GF-D8 (cell line): ENCODE data around the gene UBE3A.
"Not testable (repeated sequence)": the region's sequence is repeated elsewhere in the genome, so short reads cannot be mapped to it uniquely, and the experiment has no call there.

ENCODE experiments used
- DNase-seq: peaks from one replicate; lab custom pipeline; 2025; lab: John Stamatoyannopoulos, UW

Gene UBE3A

DNA sequence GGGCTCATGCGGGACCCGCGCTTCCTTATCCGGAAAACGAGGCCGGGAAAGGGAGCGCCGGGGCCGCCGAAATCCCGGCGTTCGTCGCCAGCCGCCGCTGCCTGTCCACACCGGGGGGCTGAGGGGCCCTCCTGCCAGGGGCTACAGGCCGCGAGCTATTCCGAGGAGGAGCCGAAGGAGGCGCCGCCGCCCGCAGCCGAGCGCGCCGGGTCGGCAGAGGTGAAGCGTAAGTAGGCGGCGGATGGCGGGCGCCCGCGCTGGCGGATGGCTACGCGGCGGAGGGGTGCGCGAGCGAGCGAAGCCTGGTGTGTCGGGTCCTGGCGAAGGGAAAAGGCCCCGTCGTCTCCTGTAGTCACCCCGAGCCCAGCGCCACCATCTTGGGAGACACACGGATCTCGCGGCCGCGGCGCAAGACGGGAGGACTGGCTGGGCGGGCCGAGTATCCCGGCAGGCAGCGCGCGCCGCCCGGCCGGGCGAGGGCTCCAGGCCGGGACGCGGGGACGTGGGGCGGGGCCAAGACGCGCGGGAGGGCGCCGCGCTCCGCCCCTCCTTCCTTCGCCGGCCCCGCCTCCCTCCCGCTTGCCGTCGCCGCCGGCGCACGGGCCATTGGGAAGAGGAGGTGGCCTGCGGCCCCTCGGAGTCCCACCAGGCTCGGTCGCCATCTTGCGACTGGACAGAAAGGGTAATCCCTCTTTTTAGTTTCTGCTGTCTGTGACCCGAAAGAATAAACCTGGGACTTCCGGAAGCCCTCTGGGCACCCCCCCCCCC is at the start of gene UBE3A:
UBE3A (minus strand) TSS at position 424 of the 768 bp plus-strand sequence. CDS start 29,917 bp downstream, outside the sequence.
- DNase-seq: peak; percentile 73

DNA sequence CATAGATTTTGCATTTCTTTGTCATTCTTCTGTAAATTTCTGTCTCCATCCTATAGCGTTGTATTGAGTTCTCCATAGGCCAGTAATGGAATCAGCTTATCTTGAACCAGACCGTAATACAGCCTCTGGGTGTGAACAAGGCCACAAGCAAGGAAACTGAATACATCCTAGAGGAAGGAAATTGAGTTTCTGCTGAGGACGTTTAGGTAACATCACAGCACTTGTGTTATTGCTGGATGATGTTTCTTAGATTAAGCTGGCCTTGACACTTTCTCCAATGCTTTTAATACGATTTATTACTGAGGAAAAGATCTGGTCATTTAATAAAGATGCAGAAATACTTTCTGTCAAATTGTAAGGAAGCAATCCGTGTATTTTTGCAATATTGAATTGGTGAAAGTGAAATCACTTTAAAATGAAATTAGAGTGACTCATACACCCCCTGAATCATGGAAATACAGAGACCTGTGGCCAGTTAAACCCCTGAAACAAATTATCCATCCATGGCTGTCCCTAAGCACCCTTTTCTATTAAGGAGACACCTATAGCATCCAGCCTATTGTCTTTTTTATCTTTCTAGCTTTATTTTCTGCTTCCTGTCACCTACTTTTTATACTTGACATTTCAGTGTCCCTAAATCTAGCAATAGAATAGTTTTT is 48.5 kb upstream of the UBE3A start:
- no peak for DNase-seq

DNA sequence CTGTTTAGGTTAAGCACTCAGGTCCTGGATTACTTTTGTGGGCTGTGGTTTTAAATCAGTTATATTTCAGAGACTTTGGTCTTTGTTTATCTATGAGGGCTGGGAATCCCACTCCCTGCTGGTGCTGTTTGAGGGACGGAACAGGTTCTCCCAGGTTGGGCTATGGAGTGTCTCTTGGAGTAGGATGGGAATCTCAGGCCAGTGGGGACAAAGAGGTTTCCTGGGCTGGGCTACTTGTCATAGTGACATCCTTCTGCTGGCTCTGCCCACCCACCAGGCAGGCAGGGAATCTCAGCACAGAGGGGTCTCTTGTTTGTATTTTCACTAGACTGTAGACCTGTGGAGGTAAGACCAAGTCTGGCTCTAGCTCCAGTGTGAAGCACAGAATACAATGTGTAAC is 47.2 kb upstream of the UBE3A start:
- no peak for DNase-seq

DNA sequence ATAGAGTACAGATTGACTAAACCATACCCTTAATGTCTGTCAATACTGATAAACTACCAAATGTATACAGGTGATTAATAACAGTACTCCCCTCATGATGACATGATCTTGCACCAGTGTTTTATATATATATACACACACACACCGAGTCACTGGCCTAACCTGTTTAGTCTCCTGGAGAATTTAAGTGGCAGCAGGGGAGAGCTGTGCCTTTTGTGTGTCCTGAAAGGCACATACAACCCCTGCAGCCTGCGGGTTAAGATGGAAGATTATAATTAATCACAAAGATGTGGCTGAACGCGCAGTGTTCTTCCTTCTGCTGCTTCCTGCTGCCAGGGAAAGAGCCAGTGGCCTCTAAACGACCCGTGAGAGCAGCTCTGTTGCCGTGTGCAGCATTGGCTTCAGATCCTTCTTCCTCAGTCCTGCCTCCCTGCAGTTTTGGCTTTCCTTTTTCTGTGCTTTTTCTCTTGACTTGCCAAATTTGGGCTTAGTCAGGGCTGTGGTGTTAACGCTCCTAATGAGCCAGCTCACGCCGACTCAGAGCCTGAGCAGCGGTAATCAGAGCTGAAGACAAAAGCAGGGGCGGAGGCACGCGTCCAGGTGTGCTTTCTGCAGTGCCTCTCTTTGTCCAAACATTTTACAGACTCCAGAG is 42.5 kb upstream of the UBE3A start:
- DNase-seq: no peak

DNA sequence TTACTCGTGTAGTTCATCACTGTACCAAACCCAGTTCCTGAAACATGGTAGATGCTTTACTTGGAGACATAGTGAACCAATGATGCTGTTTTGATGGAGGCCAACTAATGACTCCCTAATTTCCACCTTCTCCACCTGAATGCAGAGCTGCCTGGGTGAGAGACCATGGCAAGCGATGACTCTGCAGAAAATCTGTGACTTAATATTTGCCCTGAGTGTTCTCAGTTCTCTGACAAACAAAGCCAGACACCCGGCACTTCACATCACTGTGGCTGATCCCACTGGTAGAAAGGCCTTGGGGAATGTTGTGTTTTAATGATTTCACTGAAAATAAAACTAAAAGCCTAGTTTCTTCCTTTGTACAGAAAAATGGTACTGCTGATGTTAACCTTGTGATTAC is 39.5 kb upstream of the UBE3A start:
- no peak for DNase-seq

DNA sequence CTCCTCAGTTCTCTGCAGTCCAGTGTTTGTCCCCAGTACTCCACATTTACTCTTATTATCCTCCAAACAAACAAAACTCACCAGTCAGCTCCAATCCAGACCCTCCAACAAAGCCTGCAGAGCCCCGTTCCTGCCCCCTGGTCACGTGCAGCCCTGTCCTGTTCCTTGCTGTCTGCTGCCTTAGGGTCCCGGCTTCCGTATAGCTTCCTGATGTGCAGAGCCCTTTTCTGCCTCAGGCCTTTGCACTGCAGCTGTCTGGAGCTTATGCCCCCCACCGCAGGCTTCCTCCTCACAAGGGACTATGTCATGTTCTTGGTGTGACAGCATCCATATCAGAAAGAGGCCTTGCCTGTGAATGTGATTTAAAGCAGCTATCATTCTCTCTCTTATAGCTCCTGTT is 39.0 kb upstream of the UBE3A start:
- no peak for DNase-seq

DNA sequence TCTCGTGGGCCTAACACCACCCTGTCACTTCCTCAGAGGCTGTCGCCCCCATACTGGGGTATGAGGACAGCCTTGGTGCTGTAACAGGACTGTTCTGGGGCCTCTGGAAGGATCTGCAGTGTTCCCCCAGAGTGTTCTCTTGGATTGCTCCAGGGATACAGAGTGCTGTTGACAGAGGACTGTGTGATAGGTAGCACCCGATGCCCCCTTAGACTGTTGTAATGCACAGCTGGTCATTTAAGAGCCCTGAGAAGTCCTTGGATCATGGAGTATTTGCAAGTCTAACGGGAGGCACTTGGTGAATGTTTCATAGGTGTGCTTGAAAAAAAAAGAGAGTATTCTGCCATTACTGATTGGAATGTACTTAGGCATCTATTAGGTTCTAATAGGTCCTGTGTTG is 35.4 kb upstream of the UBE3A start:
- DNase-seq: no peak

DNA sequence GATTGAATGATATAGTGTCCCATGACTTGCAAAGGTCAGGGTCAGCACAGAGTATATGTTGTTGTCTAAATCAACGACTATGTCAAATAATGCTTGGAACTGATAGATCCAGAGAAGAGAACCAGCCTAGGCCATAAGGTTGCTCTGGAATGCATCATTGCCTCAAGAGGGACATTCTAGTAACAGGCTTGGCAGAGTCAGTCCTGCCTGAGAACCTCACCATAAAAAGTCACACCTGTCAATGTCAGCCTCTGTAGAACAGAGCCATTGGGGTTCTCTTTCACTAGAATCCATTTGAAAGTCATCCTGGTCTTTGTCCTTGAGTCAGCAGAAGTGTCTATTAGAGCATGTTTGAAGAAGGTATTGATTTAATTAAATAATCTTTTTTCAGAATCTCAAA is 31.4 kb upstream of the UBE3A start:
- no peak for DNase-seq

DNA sequence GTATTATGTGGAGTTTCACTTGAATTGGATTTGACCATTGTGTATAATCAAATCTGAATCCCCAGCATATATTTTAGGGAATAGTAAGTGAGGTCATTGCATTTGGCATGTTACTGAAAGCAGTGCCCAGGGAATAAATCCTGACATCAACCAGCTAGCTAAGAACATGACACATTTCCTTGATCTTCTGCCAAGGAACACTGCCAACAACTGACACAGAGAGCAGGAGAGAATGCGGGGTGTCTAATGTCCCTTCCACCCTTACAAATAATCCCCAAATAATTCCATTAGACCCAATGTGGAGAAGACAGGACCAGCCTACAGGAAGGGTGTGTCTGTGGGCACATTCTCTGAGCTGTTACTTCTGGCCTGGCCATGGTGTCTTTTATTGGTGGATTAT is 30.6 kb upstream of the UBE3A start:
- DNase-seq: no peak

DNA sequence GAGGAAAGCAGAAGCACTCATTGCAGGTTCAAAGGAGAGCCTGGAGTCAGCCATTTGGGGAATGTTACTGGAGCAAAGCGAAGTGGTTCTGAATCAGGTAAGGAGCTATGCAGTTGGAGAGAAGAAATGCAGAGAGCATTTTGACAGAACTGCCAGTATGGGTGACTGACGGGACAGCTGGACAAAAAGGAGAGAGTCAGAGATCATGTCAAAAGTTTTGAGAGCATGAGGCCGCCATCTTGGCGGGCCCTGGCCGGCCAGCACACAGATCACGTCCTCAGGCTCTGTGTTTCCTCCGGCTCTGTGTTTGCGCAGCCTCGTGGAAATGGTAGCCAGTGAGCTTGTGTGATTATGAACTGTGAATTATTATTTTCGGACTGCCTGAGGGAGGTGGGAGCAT is 29.8 kb upstream of the UBE3A start:
- no peak for DNase-seq

DNA sequence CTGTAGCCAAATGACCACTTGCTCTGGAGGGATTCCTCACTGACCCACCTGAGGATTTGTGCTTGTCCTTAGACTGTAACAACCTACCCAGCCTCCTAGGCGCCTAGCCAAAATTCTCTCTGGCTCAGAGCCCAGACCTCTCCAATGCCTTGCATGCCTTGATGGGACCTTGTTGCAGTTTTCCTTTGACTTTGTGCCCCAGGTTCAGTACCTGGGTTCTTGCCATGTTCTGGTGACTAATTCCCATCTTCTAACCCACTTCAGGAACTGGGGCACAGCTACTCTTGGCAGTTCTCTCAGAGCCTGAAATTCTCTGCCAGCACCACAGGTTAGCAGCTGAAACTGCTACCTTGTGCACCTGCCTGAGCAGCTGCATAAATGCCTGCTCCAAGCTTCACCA is 27.0 kb upstream of the UBE3A start:
- DNase-seq: no peak

DNA sequence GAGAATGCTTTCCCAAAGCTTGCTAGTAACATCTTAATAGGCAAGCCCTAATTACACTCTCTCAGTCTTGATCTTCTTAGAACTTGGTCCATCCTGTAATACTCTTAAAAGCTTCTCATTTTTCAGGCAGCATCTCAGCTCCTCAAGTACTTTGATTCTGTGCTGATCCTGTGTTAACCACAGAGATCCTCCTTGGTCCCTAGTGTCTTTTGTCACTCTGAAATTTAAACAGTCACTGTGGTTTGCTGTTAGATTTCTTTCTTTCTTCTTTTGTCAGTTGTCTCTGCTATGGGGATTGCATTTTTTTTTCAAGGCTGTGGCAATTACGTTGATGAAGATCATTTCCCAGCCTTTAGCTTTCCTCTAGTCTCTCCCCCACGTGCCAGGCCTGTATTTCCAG is 26.0 kb upstream of the UBE3A start:
- DNase-seq: no peak

DNA sequence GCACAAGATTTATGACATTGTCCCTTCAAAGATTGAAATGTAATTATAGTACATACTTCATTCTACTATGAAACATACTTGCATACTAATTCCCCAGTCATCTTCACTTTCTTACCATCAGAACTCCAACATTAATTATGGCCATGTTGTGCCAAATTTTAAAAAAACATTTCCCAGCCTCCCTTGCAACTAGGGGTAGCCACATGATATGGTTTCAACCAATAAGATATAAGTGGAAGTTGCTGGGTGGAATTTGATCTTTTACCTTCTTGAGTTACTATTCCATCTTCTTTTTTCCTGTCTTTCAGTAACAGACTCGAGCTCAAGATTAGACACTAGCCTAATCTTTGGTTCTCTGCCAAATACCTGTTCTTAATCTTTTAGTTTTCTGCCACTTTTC is 25.6 kb upstream of the UBE3A start:
- DNase-seq: no peak

DNA sequence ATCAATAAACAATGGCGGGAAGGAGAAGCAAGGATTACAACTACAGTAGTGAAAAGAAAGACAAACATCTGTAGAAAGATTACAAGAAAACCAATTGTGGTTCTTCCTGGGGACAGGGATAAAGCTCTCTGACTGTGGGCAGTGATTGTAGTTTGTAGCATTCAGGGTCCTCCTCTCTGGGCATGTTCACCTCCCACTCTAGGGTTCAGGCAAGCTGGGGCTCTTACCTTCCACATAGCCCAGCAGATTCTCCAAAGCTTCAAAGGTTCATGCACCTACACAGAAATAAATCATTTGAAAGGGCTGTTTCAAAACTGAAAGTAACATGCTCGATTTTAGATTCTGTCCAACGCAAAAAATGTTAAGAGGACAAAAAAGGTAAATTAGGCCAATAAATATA is 17.4 kb upstream of the UBE3A start:
- no peak for DNase-seq

DNA sequence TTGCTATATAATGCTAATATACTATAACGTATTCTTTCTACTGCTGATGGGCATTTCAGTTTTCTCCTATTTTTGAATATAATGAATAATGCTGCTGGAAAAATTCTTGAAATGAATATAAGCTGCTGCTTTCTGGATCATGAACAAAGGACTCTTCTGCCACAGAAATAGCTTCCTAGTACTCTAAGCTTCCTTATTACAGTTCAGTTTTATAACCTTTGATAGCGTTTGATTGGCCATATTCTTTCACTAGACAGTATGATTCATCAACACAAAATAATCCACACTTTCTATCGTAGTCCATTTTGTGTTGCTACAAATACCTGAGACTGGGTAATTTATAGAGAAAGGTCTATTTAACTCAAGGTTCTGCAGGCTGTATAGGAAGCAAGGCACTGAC is 16.4 kb upstream of the UBE3A start:
- no peak for DNase-seq

DNA sequence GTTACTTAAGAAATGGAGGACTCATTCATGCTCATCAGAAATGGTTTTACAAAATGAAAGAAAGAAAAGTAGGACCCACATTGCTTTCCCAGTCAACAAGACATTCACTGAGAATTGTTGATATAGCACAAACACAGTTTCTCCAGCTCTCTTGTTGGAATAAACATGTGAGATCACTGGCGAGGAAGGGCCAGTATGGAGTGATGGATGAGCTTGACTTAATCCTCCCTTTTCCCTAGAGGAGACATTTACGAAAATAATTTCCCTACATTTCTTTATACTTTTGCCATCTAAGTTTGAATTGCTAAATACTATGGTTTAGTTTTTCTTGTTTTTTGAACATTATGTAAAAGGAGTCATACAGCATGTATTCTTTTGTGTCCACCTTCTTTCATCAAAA is 15.9 kb upstream of the UBE3A start:
- DNase-seq: no peak

DNA sequence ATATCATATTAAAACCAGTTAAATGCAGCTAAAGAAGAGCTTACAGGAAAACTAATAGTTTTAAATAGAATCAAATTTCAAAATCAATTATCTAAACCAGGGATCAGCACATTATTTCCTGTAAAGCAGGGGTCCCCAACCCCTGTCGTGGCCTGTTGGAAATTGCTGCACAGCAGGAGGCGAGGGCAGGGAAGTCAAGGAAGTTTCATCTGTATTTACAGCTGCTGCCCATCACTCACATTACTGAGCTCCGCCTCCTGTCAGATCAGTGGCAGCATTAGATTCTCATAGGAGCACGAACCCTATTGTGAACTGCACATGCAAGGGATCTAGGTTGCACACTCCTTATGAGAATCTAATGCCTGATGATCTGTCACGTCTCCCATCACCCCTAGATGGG is 14.4 kb upstream of the UBE3A start:
- DNase-seq: not testable (repeated sequence)

DNA sequence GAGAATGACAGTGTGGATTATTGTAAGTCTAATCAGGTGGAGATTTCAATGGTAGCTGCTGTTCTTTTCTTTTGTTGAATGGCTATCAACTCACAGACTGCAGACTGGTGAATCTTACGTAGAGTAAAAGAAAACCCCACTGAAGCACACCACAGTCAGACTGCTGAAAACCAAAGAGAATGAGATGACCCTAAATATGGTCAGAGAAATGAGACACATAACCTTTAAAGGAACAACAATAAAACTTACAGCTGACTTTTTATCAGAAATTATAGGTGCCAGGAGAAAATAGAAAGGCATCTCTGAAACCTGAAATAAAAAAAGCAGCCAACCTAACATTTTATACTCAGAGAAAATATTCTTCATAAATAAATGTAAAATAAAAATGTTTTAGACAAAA is 12.7 kb upstream of the UBE3A start:
- no peak for DNase-seq

DNA sequence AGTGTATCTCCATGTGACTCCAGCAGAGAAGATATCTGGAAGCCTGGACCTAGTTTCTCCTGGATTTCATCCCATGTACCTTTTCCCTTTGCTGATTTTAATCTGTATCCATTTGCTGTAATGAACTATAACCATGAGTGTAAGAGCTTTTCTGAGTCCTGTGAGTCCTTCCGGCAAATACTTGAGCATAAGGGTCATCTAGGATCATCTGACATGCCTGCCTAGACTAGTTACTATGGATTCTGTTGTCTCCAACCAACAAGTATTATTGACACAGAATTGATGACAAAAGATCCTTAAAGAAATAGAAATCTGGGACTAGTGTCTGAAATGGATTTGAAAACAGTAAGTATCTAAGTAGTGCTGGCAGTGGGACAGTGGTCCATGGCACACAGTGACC is 11.3 kb upstream of the UBE3A start:
- no peak for DNase-seq

DNA sequence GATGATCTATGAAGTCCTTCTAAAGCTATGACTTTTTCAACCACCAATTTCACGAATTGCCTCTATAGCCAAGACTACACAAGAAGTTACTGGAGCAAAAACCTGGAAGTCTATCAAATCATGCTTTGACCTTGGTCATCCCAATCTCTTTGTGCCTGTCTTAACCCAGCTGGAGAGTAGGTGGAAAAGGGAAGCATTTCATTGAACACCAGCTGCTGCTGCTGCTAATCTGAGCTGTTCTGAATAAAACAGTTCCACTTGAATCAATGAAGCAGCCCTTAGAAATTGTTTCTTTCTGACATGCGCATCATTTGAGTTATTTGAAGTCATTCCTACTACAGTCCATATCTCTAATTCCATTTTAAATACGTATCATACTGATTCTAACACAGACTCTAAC is 7.3 kb upstream of the UBE3A start:
- no peak for DNase-seq

DNA sequence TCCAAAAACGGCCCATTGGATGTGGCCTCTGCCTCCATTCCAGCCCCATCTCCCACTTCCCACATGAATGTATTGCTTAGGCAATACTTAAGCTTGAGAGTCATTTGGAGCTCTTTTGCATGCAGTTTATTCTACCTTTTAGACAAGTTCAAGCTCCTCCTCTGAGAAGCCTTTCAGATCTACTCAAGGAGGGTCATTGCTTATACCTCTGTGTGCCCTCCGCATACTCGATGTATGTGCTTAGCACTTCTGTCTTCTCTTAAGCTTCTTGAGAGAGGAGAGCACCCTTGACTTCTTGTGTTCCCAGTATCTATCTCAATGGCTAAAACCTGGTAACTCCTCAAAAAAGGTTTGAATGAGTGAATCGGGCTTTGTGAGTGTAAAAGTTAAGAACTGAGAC is 6.6 kb upstream of the UBE3A start:
- DNase-seq: no peak

DNA sequence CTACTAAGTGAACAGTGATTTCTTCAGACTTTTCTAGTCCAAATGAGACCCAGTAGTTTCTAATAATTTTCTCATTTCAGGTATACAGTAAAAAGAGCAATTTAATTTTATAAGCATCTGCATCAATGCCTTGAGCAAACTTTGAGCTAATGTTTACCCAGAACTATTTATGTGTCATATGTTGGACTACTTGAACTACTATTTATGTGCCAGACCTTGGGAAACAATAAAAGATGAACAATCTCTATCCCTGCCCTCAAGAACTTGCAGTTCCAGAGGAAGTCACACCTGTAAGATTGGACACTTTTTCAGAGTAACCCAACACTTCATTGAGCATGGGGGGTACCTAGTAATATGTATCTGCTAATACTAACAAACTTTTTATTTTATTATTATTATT is 2.3 kb upstream of the UBE3A start:
- DNase-seq: no peak

DNA sequence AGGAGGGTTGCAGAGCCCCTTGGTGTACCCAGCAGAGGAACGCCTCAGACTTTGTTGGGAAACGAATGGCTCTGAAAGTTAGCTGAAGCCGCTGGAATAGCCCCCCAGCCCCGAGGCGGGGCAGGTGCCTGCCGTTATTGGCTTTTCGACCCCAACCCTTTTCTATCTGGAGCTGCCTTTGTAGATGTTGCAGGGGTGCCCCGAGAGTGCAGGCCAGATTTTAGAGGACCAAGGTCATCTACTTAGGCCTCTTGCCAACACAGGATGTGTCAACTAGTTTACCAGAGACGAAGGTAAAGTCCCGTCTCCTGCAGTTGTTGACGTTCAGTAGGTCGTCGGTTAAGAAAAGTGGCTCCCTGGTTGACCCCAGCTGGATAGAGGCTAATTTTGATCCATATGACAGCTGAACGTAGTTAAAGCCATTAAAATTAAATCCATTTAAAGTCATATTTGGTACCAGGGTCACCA is 579 bp upstream of the UBE3A start:
- no peak for DNase-seq
